ENCODE results near the gene CHAMP1. TPM values are rescaled to one million over a fixed set of nuclear protein-coding genes. Genes with fewer than 3 reads are reported as not detected.

CHAMP1 gene
- total and polyA plus RNA-seq, 2 of the 8 experiments (the other 6 are each of a cell fraction or from before 2014, with no cell fraction given): 26.8 to 41.9 TPM

DNA sequence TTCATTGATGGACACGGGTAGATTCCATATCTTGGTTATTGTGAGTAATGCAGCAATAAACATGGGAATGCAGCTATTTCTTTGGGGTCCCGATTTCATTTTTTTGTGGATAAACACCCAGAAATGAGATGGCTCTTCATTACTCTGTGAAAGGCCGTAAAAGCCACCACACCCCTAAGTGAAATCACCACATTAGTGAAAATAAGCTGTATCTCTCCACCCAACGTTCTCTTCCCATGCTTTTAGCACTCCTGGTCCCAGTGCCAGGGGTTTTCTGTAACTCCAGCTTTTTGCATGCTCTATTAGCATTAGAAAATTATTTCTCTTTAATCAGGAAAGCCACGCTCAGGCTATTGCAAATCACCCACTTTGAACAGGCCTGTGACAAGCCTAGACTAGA is 15.8 kb downstream of the CHAMP1 start (continued):
- TF ChIP-seq, protein P1, sequence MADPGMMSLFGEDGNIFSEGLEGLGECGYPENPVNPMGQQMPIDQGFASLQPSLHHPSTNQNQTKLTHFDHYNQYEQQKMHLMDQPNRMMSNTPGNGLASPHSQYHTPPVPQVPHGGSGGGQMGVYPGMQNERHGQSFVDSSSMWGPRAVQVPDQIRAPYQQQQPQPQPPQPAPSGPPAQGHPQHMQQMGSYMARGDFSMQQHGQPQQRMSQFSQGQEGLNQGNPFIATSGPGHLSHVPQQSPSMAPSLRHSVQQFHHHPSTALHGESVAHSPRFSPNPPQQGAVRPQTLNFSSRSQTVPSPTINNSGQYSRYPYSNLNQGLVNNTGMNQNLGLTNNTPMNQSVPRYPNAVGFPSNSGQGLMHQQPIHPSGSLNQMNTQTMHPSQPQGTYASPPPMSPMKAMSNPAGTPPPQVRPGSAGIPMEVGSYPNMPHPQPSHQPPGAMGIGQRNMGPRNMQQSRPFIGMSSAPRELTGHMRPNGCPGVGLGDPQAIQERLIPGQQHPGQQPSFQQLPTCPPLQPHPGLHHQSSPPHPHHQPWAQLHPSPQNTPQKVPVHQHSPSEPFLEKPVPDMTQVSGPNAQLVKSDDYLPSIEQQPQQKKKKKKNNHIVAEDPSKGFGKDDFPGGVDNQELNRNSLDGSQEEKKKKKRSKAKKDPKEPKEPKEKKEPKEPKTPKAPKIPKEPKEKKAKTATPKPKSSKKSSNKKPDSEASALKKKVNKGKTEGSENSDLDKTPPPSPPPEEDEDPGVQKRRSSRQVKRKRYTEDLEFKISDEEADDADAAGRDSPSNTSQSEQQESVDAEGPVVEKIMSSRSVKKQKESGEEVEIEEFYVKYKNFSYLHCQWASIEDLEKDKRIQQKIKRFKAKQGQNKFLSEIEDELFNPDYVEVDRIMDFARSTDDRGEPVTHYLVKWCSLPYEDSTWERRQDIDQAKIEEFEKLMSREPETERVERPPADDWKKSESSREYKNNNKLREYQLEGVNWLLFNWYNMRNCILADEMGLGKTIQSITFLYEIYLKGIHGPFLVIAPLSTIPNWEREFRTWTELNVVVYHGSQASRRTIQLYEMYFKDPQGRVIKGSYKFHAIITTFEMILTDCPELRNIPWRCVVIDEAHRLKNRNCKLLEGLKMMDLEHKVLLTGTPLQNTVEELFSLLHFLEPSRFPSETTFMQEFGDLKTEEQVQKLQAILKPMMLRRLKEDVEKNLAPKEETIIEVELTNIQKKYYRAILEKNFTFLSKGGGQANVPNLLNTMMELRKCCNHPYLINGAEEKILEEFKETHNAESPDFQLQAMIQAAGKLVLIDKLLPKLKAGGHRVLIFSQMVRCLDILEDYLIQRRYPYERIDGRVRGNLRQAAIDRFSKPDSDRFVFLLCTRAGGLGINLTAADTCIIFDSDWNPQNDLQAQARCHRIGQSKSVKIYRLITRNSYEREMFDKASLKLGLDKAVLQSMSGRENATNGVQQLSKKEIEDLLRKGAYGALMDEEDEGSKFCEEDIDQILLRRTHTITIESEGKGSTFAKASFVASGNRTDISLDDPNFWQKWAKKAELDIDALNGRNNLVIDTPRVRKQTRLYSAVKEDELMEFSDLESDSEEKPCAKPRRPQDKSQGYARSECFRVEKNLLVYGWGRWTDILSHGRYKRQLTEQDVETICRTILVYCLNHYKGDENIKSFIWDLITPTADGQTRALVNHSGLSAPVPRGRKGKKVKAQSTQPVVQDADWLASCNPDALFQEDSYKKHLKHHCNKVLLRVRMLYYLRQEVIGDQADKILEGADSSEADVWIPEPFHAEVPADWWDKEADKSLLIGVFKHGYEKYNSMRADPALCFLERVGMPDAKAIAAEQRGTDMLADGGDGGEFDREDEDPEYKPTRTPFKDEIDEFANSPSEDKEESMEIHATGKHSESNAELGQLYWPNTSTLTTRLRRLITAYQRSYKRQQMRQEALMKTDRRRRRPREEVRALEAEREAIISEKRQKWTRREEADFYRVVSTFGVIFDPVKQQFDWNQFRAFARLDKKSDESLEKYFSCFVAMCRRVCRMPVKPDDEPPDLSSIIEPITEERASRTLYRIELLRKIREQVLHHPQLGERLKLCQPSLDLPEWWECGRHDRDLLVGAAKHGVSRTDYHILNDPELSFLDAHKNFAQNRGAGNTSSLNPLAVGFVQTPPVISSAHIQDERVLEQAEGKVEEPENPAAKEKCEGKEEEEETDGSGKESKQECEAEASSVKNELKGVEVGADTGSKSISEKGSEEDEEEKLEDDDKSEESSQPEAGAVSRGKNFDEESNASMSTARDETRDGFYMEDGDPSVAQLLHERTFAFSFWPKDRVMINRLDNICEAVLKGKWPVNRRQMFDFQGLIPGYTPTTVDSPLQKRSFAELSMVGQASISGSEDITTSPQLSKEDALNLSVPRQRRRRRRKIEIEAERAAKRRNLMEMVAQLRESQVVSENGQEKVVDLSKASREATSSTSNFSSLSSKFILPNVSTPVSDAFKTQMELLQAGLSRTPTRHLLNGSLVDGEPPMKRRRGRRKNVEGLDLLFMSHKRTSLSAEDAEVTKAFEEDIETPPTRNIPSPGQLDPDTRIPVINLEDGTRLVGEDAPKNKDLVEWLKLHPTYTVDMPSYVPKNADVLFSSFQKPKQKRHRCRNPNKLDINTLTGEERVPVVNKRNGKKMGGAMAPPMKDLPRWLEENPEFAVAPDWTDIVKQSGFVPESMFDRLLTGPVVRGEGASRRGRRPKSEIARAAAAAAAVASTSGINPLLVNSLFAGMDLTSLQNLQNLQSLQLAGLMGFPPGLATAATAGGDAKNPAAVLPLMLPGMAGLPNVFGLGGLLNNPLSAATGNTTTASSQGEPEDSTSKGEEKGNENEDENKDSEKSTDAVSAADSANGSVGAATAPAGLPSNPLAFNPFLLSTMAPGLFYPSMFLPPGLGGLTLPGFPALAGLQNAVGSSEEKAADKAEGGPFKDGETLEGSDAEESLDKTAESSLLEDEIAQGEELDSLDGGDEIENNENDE (IDR thresholded peaks at IDR 0.05; ENCODE audit: insufficient replicate concordance, low read length): no peak
- TF ChIP-seq, protein P2, sequence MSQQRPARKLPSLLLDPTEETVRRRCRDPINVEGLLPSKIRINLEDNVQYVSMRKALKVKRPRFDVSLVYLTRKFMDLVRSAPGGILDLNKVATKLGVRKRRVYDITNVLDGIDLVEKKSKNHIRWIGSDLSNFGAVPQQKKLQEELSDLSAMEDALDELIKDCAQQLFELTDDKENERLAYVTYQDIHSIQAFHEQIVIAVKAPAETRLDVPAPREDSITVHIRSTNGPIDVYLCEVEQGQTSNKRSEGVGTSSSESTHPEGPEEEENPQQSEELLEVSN (IDR thresholded peaks at IDR 0.05): no peak
- TF ChIP-seq GABPA (IDR thresholded peaks at IDR 0.05; ENCODE audit: borderline replicate concordance, insufficient read depth, low read length): no peak
- no peak for TF ChIP-seq CBX5 (IDR thresholded peaks at IDR 0.05; ENCODE audit: low read depth, low read length)
- TF ChIP-seq KDM1A (IDR thresholded peaks at IDR 0.05; ENCODE audit: borderline replicate concordance, low read length): no peak
- TF ChIP-seq SIN3A (conservative IDR thresholded peaks at IDR 0.05 in 1 of 2, IDR thresholded peaks at IDR 0.05 in 1 of 2; ENCODE audit: low read depth in 1 of 2, low read length in 2 of 2): no peak
- no peak for TF ChIP-seq TEAD4 (IDR thresholded peaks at IDR 0.05; ENCODE audit: low read depth, low read length)
- no peak for TF ChIP-seq EP300 (IDR thresholded peaks at IDR 0.05; ENCODE audit: borderline replicate concordance in 1 of 2, low read depth in 2 of 2, low read length in 2 of 2)
- no peak for TF ChIP-seq YY1 (IDR thresholded peaks at IDR 0.05; ENCODE audit: low read depth, low read length)
- no peak for TF ChIP-seq ZNF274 (IDR thresholded peaks at IDR 0.05; ENCODE audit: borderline replicate concordance, extremely low read depth, low read length)
- no peak for TF ChIP-seq KDM4A (IDR thresholded peaks at IDR 0.05; ENCODE audit: low read depth, low read length, severe bottlenecking)
